Measurements from ENCODE around the gene REV3L.
"Not testable (repeated sequence)": the region's sequence is repeated elsewhere in the genome, so short reads cannot be mapped to it uniquely, and the experiment has no call there.

REV3L gene

DNA sequence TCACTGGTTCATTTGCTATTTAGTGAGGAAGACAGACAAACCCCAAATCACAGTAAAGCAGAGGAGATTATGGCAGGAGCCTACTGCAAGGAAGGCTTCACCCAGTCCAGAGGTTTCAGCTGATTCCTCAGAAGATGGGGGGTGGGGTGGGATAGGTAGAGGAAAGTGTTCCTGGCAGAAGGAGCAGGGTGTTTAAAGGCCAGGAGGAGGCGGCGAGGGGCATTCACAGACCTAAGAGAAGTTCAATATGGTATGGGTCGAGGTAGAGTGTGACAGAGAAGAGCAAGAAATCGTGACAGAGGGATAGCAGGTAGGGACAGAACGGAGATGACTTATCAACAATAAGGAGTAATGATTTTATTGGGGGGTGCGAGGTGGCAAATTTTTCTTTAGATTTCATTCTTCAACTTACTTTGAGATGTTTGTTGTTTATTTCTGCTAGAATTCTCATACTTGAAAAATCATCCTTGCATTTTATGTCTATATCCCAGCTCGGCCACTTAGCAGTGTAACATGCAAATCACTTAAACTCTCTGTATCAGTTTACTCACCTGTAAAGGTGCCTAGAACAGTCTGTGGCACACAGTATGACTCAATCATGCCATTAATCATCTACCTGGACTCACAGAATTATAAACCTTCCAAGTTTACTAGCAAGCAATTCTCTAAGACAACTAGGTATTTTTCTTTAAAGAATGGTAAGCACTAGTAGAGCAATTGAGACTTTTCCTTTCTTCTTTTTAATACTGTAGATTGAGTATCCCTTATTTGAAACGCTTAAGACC, 176.7 kb downstream of the REV3L start:
- no peak for DNase-seq

DNA sequence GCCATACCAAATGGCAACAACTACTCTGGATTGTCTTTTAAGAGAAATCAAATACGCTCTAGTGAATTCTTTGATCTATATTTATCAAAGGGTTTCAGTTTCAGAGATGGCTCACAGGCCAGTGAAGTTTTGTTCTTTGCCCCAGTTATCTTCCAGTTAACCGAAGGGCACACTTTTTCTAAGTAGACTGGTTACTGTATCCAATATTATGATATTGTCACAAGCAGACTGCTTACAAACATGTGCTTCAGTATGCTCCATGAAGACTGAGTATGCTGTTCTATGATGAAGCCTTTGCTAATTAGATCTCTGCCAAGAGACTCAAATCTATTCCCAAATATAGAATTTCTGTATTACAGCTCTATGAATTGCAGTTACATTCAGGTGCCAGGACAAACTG, 181.1 kb downstream of the REV3L start:
- DNase-seq = no peak

DNA sequence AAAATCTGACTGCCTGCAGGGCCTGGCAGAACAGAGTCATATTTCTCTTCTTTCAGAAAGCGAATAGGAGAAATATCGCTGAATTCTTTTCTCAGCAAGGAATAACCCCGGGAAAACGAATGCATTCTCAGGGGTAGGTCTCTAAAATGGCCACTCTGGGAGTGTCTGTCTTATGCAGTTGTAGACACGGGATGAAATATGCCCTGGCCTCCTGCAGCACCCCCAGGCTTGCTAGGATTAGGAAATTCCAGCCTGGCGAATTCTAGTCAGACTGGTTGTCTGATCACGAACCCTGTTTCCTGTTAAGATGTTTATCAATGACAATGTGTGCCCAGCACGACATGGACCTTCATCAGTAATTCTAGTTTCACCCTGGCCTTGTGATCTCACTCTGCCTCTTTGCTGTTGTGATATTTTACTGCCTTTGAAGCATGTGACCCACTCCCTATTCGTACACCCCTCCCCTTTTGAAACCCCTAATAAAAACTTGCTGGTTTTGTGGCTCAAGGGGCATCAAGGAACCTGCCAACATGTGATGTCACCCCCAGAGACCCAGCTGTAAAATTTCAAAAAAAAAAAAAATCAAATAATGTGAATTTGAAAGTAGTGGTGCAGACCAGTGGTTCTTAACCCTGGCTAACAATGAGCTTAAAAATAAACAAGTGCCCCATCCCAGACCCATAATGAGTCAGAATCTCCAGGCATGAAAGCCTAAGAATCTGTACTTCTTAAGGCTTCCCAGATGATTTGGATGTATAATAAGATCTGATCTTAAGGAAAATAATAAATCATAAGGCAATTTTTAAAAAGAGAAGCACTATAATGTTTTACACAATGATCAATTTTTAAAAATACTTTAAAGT, 181.8 kb downstream of the REV3L start:
- not testable (repeated sequence) for DNase-seq

DNA sequence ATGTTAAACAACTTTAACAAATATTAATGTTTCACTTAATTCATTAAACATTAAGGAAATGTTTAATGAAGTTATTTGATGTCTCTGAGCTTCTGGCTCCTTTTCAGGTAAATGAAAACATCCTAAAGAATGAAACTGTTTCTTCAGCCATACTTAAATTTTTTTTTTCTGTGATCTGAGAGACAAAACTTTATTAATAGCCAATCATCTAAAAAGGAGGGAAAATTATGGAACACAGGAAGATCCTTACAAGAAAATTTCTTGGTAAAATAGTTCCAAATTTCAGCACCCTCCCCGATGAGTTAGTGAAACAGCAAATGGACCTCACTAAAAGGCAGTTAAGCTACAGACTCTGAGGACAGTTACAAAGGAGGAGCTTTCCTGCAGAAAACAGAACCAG, 185.2 kb downstream of the REV3L start:
- no peak for DNase-seq

DNA sequence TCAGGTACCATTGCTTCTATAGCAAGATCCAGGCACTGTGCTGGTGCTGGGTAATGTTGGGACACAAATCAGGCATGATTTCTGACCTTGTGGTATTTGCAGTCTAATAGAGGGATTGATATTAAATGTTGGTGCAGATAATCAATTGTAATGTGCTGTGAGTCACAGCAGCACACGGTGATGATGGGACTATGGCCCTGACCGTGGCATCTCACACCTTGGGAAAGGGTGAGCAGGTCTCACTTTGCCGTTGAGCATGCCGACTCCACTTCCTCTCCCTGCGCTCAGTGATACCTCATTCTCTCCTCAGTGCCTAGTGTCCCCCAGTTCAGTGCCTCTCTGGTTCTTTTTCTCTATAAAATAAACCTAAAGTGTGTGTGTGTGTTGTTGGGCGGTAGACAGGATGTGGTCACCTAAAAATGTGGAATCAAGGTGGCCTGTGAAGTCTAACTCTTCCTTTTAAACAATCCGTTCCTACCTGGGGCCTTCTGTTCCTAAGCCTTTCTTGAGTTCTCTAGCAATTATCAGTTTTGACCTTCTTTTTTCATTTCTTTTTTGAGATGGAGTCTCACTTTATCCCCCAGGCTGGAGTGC, 188.5 kb downstream of the REV3L start:
- DNase-seq = no peak

DNA sequence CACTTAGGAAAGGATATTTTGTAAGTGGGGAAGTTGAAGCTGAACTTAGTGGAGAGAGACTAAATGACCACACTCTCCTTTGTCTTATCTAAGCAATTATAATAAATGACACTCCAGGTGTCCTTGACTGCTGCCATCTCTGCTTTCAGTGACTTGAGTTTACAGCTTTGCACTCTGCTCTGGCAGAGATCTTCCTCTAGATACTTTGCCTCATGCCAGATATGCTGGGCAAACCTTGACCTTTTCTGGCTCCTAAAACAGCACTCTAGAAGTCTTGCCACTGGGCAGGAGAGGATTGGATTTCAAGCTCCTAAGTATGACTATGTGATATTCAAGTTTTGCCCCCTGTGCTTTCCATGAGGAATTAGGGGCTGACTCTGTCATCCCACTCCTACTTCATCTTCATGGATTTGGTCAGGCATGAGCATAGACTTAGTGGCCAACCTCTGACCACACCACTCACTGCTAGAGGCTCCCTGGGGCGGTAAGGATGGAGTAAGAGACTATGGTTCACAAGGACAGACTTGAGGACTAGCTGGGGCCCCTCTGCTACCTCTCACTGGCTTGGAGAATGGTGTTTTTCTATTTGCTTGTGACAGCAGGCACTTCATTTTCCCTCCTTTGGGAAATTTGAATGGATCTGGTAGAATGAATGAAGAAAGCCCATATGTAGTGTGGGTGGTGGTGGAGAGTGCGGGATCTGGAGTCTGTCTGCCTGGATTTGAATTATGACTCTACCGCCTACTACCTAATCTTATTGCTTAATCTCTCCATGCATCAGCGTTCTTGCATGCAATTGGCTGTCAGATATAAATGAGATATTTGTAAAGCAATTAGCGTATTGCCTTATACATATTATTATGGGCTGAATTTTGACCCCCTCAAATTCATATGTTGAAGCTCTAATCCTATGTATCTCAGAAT, 191.4 kb downstream of the REV3L start:
- DNase-seq = peak in 6 of 58 donors; percentile 3 to 21 (median 6)

DNA sequence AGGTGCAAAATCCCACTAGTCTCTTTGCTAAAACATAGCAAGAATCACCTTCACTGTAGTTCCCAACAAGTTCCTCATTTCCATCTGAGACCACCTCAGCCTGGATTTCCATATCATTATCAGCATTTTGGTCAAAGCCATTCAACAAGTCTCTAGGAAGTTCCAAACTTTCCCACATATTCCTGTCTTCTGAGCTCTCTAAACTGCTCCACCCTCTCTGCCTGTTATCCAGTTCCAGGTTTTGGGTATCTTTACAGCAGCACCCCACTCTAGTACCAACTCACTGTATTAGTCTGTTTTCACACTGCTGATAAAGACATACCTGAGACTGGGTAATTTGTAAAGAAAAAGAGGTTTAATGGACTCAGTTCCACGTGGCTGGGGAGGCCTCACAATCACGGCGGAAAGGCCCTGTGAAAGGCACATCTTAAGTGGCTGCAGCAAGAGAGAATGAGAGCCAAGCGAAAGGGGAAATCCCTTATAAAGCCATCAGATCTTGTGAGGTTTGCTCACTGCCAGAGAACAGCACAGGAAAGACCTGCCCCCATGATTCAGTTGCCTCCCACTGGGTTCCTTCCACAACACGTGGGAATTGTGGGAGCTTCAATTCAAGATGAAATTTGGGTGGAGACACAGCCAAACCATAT, 192.2 kb downstream of the REV3L start:
- peak in 1 of 58 donors; percentile 23 for DNase-seq

DNA sequence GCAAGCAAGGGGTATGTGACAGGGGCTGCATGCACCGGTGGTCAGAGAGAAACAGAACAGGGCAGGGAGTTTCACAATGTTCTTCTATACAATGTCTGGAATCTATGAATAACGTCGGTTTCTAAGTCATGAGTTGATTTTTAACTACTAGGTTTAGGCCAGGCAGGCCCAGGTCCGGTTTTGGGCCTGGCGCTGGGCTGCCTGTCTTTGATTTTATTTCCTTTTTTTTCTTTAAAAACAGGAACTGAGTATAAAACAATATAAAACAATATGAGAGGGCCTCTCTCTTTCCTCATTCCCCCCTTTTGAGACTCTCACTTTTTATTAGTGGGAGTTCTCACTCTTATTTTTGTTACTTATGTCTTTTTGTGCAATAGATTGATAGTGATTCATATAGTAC, 198.7 kb downstream of the REV3L start:
- not testable (repeated sequence) for DNase-seq

DNA sequence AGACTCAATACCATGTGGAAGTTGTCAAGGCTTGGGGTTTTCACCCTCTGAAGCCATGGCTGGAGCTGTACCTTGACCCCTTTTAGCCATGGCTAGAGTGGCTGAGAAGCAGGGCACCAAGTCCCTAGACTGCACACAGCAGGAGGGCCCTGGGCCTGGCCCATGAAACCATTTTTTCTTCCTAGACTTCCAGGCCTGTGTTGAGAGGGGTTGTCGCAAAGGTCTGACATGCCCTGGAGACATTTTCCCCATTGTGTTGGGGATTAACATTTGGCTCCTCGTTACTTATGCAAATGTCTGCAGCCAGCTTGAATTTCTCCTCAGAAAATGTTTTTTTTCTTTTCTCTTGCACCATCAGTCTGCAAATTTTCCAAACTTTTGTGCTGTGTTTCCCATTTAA, 199.3 kb downstream of the REV3L start:
- no peak for DNase-seq

DNA sequence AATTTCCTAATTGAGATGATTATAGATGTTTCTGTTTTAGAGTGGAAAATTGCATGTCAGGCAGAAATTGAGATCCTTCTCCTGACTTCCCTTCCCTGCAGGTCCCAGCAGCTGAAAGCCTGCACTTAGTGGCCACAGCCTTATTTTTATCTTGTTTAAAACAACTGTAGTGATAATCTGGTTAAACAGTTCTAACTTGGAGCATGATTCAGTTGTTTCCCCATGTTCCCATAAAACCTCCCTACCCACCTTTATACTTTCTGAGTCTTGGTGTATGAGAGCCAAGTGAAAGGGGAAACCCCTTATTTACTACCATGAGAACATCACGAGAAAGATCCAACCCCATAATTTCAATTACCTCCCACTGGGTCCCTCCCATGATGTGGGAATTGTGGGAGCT, 200.5 kb downstream of the REV3L start:
- no peak for DNase-seq

DNA sequence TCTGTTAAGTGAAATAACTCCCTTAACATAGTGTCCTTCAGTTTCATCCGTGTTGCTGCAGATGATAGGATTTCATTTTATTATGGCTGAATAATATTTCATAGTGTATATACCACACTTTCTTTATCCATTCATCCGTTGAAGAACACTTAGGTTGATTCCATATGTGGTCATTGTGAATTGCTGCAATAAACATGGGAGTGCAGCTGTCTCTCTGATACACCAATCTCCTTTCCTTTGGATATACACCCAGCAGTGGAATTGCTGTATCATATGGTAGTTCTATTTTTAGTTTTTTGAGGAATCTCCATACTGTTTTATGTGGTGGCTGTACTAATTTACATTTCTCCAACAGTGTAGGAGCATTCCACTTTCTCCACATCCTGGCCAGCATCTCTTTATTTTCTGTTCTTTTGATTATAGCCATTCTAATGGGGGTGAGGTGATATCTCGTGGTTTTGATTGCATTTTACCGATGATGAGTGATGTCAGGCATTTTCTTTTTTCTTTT, 202.5 kb downstream of the REV3L start:
- no peak for DNase-seq

DNA sequence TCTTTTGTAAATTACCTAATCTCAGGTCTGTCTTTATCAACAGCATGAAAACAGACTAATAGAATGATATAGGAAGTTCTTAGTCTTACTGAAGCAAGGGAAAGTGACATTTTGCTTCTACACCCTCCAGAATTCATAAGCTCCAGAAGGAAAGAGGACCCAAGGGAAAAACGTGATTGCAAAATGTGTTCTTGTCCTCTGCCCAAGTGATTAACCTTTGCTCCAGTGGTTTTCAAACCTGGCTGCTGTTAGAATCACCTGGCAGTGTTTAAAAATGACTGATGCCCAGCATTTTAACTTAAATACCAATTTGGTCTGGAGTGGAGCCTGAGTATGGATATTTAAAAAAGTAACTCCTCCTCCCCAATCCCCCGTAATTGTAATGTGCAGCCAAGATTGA, 204.3 kb downstream of the REV3L start:
- DNase-seq = no peak

DNA sequence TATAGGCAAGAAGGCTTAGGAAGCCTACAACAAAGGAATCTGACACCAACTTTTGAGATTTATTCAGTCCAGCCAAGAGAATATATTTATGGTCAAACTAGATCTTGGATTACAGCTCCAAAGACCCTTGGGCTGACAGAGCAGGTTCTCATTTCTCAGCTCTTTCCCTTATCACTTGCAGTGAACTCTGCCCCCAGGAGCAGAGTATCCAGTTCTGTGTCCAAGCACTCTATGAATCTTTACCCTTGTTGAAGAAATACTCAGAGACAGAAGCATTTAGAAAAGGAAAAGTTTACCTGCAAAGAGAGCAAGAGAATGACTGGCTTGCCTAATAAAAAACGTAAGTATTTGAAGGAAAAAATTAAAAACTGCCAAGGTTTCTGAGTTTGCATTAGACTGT, 205.2 kb downstream of the REV3L start:
- no peak for DNase-seq

DNA sequence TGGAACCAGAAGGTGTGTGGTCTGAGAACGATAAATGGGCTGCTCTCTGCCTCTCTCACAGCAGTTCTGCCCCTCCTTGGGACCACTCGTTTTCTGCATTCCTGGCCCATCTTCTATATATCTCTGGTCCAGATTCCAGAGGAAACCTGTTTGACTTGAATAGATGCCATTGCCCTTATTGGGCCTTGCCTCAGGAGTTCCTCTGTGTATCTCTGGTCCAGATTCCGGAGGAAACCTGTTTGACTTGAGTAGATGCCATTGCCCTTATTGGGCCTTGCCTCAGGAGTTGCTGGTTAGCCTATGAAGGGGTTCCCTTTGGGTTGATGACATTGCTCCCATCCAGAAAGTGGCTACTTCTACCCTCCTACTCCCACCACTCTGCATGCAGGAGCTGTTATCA, 206.3 kb downstream of the REV3L start:
- DNase-seq = no peak

DNA sequence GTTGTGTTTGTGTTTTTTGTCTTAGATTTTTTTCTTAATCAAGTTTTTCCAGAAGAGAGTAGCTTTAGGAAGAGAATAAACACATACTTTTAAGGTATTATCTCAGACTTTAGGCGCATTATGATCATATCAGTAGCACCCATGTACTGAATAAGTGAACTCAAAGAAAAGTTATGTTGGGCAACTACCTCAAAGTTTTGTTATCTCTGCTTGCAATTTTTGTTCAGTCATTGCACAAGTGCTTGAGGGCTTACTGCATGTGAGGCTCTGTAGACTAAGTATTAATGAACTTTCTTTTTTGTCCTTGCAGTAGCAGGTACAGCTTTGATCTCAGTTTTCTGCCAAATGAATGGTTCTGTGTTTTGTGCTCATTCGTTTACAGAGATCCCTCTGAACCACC, 206.7 kb downstream of the REV3L start:
- DNase-seq = no peak

DNA sequence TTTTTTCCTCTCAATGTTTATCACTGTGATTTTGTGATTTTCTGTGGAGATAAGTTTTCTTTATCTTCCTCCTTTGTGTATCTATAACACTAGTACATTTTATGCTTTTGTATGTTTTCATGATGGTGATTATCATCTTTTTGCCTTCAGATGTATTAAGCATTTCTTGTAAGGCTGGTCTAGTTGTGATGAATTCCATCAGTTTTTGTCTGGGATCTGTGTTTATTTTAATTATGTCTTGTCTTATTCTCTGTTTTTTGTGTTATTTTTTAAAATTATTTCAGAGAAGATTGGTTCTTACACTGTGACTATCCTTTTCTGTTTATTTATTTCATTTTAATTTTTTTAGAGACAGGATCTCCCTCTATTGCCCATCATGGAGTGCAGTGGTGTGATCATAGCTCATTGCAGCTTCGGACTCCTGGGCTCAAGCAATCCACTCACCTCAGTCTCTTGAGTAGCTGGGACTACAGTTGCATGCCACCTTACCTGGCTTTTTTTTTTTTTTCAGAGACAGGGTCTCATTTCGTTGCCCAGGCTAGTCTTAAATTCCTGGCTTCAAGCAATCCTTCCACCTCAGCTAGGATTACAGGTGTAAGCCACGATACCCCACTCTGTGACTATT, 208.3 kb downstream of the REV3L start:
- no peak for DNase-seq

DNA sequence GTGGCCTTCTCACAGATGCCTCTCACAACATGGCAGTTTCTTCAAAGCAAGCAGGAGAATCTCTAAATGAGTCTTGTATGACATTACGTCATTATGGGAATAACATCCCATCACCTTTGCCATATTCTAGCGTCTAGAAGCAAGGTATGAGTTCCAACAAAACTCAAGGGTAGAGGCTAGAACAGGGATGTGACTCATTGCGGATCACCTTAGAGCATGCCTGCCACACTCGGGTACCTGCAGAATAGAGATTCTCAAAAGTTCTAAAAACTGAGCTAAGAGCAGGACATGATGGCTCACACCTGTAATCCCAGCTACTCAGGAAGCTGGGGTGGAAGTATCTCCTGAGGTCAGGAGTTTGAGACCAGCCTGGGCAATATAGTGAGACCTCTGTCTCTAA, 212.9 kb downstream of the REV3L start:
- no peak for DNase-seq

DNA sequence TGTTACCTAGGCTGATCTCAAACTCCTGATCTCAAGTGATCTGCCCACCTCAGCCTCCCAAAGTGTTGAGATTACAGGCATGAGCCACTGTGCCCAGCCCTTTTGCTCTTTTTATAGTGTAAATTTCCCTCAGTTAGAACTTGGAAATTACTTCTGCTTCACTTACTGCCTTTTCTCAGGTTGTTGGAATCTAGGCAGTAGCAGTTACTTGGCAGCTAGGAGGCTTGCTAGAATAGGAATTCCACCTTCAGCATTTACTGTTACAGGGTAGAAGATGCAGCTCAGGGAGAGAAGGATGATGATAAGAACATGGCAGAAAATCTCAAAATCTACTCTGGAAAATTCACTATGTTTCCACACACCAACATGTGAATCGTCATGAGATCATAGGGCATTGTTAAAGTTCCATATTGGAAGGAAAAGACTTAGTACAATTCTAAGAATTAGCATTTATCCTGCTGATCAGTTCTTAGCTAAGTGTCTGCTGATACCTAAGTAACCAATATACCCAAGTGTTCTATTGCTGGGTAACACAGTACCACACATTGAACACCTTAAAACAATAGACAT, 213.5 kb downstream of the REV3L start:
- no peak for DNase-seq

DNA sequence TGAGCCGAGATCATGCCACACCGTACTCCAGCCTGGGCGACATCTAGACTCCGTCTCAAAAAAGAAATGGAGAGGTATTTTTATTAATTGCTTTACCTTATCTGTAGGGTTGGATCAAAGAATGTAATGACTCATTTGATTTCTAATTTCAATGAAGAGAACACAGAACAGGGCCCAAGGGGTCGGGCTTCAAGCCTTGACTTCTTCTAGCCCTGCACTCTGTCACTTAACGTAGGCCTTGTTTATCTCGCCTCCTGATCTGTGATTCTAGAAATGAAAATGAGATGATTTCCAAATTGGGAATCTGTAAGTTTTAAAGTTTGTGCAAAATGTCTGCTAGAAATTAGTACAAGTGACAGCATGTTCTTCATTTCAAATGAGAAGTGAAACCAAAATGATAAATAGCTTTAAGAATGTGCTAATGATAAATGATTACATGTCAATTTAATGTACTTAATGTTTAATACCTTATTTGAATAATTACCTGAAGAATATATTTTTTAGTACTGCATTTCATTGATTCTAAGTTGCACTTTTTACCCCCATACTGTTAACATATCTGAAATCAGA, 215.2 kb downstream of the REV3L start:
- no peak for DNase-seq

Measured in anterior cingulate cortex (tissue), 58 donors.